H1 (cell line): ENCODE measurements around the gene DAPK1.

Experiments
- CTCF ChIP-seq, 3 experiments: IDR thresholded peaks; 1 replicate in 2 of 3; 2 replicates in 1 of 3; pipeline versions ENCODE4 v1.5.1 to v1.6.1; 2011; ENCODE audit warnings: low read length in 3 of 3, mild to moderate bottlenecking in 3 of 3, inconsistent platforms in 2 of 3, low read depth in 1 of 3, moderate library complexity in 1 of 3; ENCODE audit not compliant: insufficient read depth in 1 of 3; ENCODE audit errors: control extremely low read depth in 1 of 3
- EP300 ChIP-seq, 2 experiments: IDR thresholded peaks; 1 replicate in 1 of 2; 2 replicates in 1 of 2; pipeline ENCODE4 v1.6.1; 2011 to 2012; ENCODE audit warnings: low read depth in 2 of 2, low read length in 2 of 2, mild to moderate bottlenecking in 2 of 2, borderline replicate concordance in 1 of 2, inconsistent platforms in 1 of 2, moderate library complexity in 1 of 2
- MAFK ChIP-seq: IDR thresholded peaks from 2 replicates; pipeline ENCODE4 v1.6.1; 2012; ENCODE audit warnings: low read depth, mild to moderate bottlenecking, improper control_type of control experiment, low read length
- POLR2A ChIP-seq, 2 experiments: IDR thresholded peaks; 1 replicate in 1 of 2; 2 replicates in 1 of 2; pipeline ENCODE4 v1.6.1; 2011; ENCODE audit warnings: low read depth in 2 of 2, low read length in 2 of 2, mild to moderate bottlenecking in 2 of 2; ENCODE audit errors: control extremely low read depth in 1 of 2
- POLR2AphosphoS5 ChIP-seq: IDR thresholded peaks from 2 replicates; pipeline ENCODE4 v1.6.1; 2011; ENCODE audit warnings: low read depth, low read length
- RXRA ChIP-seq: IDR thresholded peaks from 2 replicates; pipeline ENCODE4 v1.6.1; 2011; ENCODE audit warnings: low read depth, mild to moderate bottlenecking, low read length, moderate library complexity; ENCODE audit not compliant: insufficient read depth
- SUZ12 ChIP-seq: fragments of 200-600 bp; sonication (generic); IDR thresholded peaks from 2 replicates; pipeline ENCODE4 v1.6.1; 2012; ENCODE audit warnings: mild to moderate bottlenecking, inconsistent platforms, low read length, moderate library complexity, mixed read lengths
- YY1 ChIP-seq: IDR thresholded peaks from 2 replicates; pipeline ENCODE4 v1.6.1; 2011; ENCODE audit warnings: low read depth, mild to moderate bottlenecking, low read length

DNA sequence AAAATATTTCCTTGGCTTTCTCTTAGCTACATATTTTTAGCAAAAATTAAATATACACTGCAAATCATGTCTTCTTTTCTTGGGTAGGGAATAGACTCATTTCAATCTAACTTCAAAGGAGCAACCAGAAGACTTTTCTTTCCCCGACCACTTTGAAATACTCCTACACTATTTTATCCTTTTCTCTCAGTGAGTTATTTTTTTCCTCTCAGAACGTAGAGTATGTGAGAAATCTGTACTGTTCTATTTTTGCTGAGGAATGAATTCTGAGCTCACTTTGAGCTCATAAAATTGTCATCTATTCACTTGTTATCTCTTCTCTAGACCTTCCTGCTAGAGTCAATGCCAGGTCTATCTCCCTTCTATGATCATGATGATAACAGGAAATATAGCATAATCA lies 22.2 kb upstream of the DAPK1 start:
- no peak for TF ChIP-seq MAFK
- no peak for TF ChIP-seq RXRA
- TF ChIP-seq POLR2A (IDR thresholded peaks at IDR 0.05; ENCODE audit: control extremely low read depth in 1 of 2, low read depth in 2 of 2, low read length in 2 of 2), result no peak
- TF ChIP-seq CTCF (IDR thresholded peaks at IDR 0.05; ENCODE audit: control extremely low read depth in 1 of 3, insufficient read depth in 1 of 3, low read depth in 1 of 3, low read length in 3 of 3), result no peak
- no peak for TF ChIP-seq SUZ12
- no peak for TF ChIP-seq YY1
- no peak for TF ChIP-seq POLR2AphosphoS5
- no peak for TF ChIP-seq EP300 (IDR thresholded peaks at IDR 0.05; ENCODE audit: borderline replicate concordance in 1 of 2, low read depth in 2 of 2, low read length in 2 of 2)
